Peyer's patch (tissue), 4 donors: Measurements from ENCODE around the gene HLX. TPM values are rescaled to one million over a fixed set of nuclear protein-coding genes. Genes with fewer than 3 reads are reported as not detected.

Experiments
- DNase-seq, 3 donors: peaks; one replicate each; pipeline ENCODE4 v3.0.0-alpha.2; 2017 to 2019
- H3K27ac ChIP-seq, 4 donors: fragments of 200-600 bp; sonication (generic); one replicate each; pipeline ENCODE4 v1.5.1; 2016 to 2019
- H3K27me3 ChIP-seq, 2 donors: fragments of 200-600 bp; sonication (generic); one replicate each; pipeline ENCODE4 v1.5.1; 2019
- H3K36me3 ChIP-seq, 3 donors: fragments of 200-600 bp; sonication (generic); one replicate each; pipeline ENCODE4 v1.5.1; 2016 to 2019
- H3K4me1 ChIP-seq, 4 donors: fragments of 200-600 bp; sonication (generic); one replicate each; pipeline ENCODE4 v1.5.1; 2016 to 2019
- H3K4me3 ChIP-seq, 4 donors: fragments of 200-600 bp; sonication (generic); 1 replicate in 3 of 4; 2 replicates in 1 of 4; pipeline ENCODE4 v1.5.1; 2016 to 2019; ENCODE audit warnings: mild to moderate bottlenecking in 1 of 4
- H3K9me3 ChIP-seq, 4 donors: fragments of 200-600 bp; sonication (generic); one replicate each; pipeline ENCODE4 v1.5.1; 2016 to 2019; ENCODE audit warnings: mild to moderate bottlenecking in 1 of 4
- CTCF ChIP-seq, 6 experiments: fragments of 450-650 bp in 4 of 6; fragments of 200-600 bp in 2 of 6; sonication (generic) in 1 of 6; IDR thresholded peaks; one replicate each; pipeline ENCODE4 v1.5.1; 2017 to 2019; ENCODE audit warnings: antibody characterized with exemption in 6 of 6, mild to moderate bottlenecking in 3 of 6, moderate library complexity in 1 of 6
- POLR2A ChIP-seq, 2 donors: fragments of 450-650 bp; IDR thresholded peaks; one replicate each; pipeline ENCODE4 v1.5.1; 2017; ENCODE audit warnings: antibody characterized with exemption in 2 of 2, mild to moderate bottlenecking in 2 of 2, moderate library complexity in 2 of 2
- total RNA-seq, 4 donors: library from RNA; depleted of rRNA; stranded (reverse); fragments of >200 nt; gene quantifications; one replicate each; pipeline ENCODE4 v1.1.0, GENCODE V29; 2016

Gene HLX
- total RNA-seq, 4 donors from 2014 or later: 4.0 to 18.2 (median 8.4) TPM

DNA sequence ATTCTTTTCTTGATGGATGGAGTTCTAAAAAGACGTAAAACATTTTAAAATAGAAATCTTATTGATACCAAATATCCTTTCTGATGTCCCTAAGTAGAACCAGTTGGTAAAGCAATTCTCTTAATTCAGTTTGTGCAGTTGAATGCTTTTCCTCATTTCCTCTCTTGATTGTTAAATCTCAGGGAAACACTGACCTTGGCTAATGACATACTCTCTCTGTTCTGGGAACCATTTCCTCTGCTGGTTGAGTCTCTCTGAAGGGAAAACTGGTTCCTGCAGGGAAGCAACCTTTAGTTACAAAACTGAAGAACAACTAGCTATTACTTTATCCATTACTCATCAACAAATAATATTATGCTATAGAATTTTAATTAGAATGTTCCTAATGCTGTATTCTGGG, 36.7 kb downstream of the HLX start:
- TF ChIP-seq POLR2A (IDR thresholded peaks at IDR 0.05) (no peak), CTCF (IDR thresholded peaks at IDR 0.05) (no peak)

DNA sequence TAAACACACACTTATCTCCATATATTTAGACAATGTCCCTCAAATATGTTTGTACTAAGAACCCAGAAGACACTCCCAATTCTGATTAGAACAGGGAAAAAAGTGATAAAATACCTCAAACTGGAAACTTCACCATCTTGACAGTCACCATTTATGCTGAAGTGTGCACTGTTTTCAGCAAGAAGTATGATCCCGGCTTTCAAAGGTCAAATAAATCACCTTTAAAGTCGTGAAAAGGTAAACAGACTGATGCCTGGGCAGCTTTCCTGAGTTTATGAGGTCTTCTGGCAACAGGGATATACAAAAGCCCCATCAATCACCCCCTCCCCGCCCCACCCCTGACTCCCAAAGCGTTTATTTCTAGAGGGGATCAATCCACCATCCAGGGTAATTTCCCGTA, 37.9 kb downstream of the HLX start:
- Histone ChIP-seq H3K4me1 (no peaks in the 10 kb centered on the region), H3K36me3 (no peaks in the 10 kb centered on the region), H3K9me3 (no peaks in the 10 kb centered on the region), H3K27me3 (no peaks in the 10 kb centered on the region), H3K4me3 (no peak overlapping the region), H3K27ac (no peak overlapping the region)
- no peak for DNase-seq
- TF ChIP-seq CTCF (IDR thresholded peaks at IDR 0.05): no peak
- no peak for TF ChIP-seq POLR2A (IDR thresholded peaks at IDR 0.05)

More for the DNA sequence above, 36.7 kb downstream of the HLX start:
- H3K36me3 ChIP-seq: no peaks in the 10 kb centered on the region
- DNase-seq: no peak
- H3K9me3 ChIP-seq: no peaks in the 10 kb centered on the region
- H3K27me3 ChIP-seq: no peaks in the 10 kb centered on the region
- H3K4me1 ChIP-seq: no peaks in the 10 kb centered on the region
- H3K4me3 ChIP-seq: no peak overlapping the region
- no peak overlapping the region for H3K27ac ChIP-seq

- no peak overlapping the region for H3K4me3 ChIP-seq
- H3K27ac ChIP-seq: no peak overlapping the region
- H3K9me3 ChIP-seq: no peaks in the 10 kb centered on the region
- no peaks in the 10 kb centered on the region for H3K4me1 ChIP-seq
- DNase-seq: no peak
- no peaks in the 10 kb centered on the region for H3K27me3 ChIP-seq
- no peak for TF ChIP-seq POLR2A (IDR thresholded peaks at IDR 0.05)
- TF ChIP-seq CTCF (IDR thresholded peaks at IDR 0.05): no peak
- H3K36me3 ChIP-seq: no peaks in the 10 kb centered on the region
These were observed 38.4 kb downstream of the HLX start for GRCh38 chr1:220917535-220918209.

GRCh38 chr1:220918285-220918951, 39.2 kb downstream of the HLX start:
- no peaks in the 10 kb centered on the region for H3K9me3 ChIP-seq
- H3K4me3 ChIP-seq: no peak overlapping the region
- no peaks in the 10 kb centered on the region for H3K4me1 ChIP-seq
- no peaks in the 10 kb centered on the region for H3K27me3 ChIP-seq
- DNase-seq: no peak
- TF ChIP-seq CTCF (IDR thresholded peaks at IDR 0.05): no peak
- TF ChIP-seq POLR2A (IDR thresholded peaks at IDR 0.05): no peak
- H3K27ac ChIP-seq: no peak overlapping the region
- no peaks in the 10 kb centered on the region for H3K36me3 ChIP-seq

GRCh38 chr1:220920967-220921366, 41.7 kb downstream of the HLX start:
- no peak overlapping the region for H3K4me3 ChIP-seq
- H3K4me1 ChIP-seq: no peaks in the 10 kb centered on the region
- no peak for TF ChIP-seq POLR2A (IDR thresholded peaks at IDR 0.05)
- TF ChIP-seq CTCF (IDR thresholded peaks at IDR 0.05): no peak
- H3K27ac ChIP-seq: no peak overlapping the region
- DNase-seq: no peak
- H3K9me3 ChIP-seq: no peaks in the 10 kb centered on the region
- H3K36me3 ChIP-seq: no peaks in the 10 kb centered on the region
- no peaks in the 10 kb centered on the region for H3K27me3 ChIP-seq
